B cell (primary cell): ENCODE measurements around the gene STAMBP. TPM values are rescaled to one million over a fixed set of nuclear protein-coding genes. Genes with fewer than 3 reads are reported as not detected.

Experiments
- ATAC-seq: fragments of 200-7000 bp; cut with Tn5 transposase; one replicate; pipeline ENCODE4 v1.10.0; 2021; ENCODE audit warnings: low read depth, mild to moderate bottlenecking, moderate number of reproducible peaks, moderate library complexity
- CTCF ChIA-PET: fragments of 350-600 bp; sonication (Branson Sonifier 250); formaldehyde crosslinking; loops from one replicate; lab custom pipeline; 2021; ENCODE audit warnings: antibody characterized with exemption, inconsistent platforms; lab: Charles Lee
- POLR2A ChIA-PET: fragments of 350-600 bp; sonication (Branson Sonifier 250); formaldehyde crosslinking; loops from one replicate; lab custom pipeline; 2021; ENCODE audit warnings: antibody characterized with exemption; lab: Charles Lee
- DNase-seq: peaks from one replicate; pipeline ENCODE4 v3.0.0; 2013
- H2AFZ ChIP-seq: 2 replicates; pipeline ENCODE4 v1.6.1; 2012; ENCODE audit warnings: mild to moderate bottlenecking, low read depth, low read length; ENCODE audit not compliant: insufficient read depth, poor library complexity, severe bottlenecking
- H3K27ac ChIP-seq, 2 donors: 1 replicate in 1 of 2; 2 replicates in 1 of 2; pipeline ENCODE4 v1.5.1; 2012 to 2013; ENCODE audit warnings: low read length in 2 of 2, mild to moderate bottlenecking in 2 of 2, moderate library complexity in 1 of 2
- H3K27me3 ChIP-seq, 4 experiments: fragments of 200-600 bp in 1 of 4; sonication (generic) in 1 of 4; replicated peaks in 1 of 4; 1 replicate in 2 of 4; 2 replicates in 2 of 4; pipeline versions ENCODE4 v1.6.1 to v1.7.0; 2013 to 2016; ENCODE audit warnings: low read length in 3 of 4, mild to moderate bottlenecking in 2 of 4, mixed read lengths in 1 of 4, moderate library complexity in 1 of 4; ENCODE audit not compliant: insufficient read depth in 4 of 4, control insufficient read depth in 3 of 4; ENCODE audit errors: control extremely low read depth in 1 of 4
- H3K36me3 ChIP-seq, 2 experiments: replicated peaks in 1 of 2; 1 replicate in 1 of 2; 2 replicates in 1 of 2; pipeline versions ENCODE4 v1.6.1 to v1.7.1; 2013; ENCODE audit warnings: low read length in 1 of 2; ENCODE audit not compliant: insufficient read depth in 2 of 2, control insufficient read depth in 1 of 2; ENCODE audit errors: control extremely low read depth in 1 of 2, extremely low read depth in 1 of 2
- H3K4me1 ChIP-seq, 2 donors: fragments of 200-600 bp in 1 of 2; sonication (generic) in 1 of 2; 1 replicate in 1 of 2; 2 replicates in 1 of 2; pipeline versions ENCODE4 v1.5.1 to v1.6.1; 2013 to 2017; ENCODE audit warnings: low read length in 2 of 2; ENCODE audit not compliant: control insufficient read depth in 2 of 2, insufficient read depth in 2 of 2
- H3K4me2 ChIP-seq: replicated peaks from 2 replicates; pipeline ENCODE3; 2012; ENCODE audit warnings: mild to moderate bottlenecking, low read depth, low read length; ENCODE audit not compliant: poor library complexity, severe bottlenecking
- H3K4me3 ChIP-seq, 5 experiments: fragments of 200-600 bp in 1 of 5; sonication (generic) in 1 of 5; 1 replicate in 3 of 5; 2 replicates in 2 of 5; pipeline versions ENCODE4 v1.5.1 to v1.7.0; 2011 to 2016; ENCODE audit warnings: low read length in 4 of 5, mild to moderate bottlenecking in 4 of 5, low read depth in 2 of 5, control low read depth in 1 of 5, moderate library complexity in 1 of 5; ENCODE audit not compliant: insufficient read depth in 1 of 5; ENCODE audit errors: control extremely low read depth in 1 of 5, extremely low read depth in 1 of 5
- H3K79me2 ChIP-seq: fragments of 200-600 bp; sonication (generic); one replicate; pipeline ENCODE4 v1.6.0; 2016; ENCODE audit warnings: low read length; ENCODE audit not compliant: control insufficient read depth, insufficient read depth
- H3K9ac ChIP-seq: fragments of 200-600 bp; sonication (generic); 2 replicates; pipeline ENCODE4 v1.6.1; 2017; ENCODE audit warnings: mild to moderate bottlenecking, low read length, moderate library complexity
- H3K9me3 ChIP-seq, 3 donors: one replicate each; pipeline versions ENCODE4 v1.6.1 to v1.7.1; 2013; ENCODE audit warnings: low read length in 2 of 3; ENCODE audit not compliant: control insufficient read depth in 2 of 3, insufficient read depth in 1 of 3; ENCODE audit errors: control extremely low read depth in 1 of 3
- H4K20me1 ChIP-seq: 2 replicates; pipeline ENCODE4 v1.6.0; 2012; ENCODE audit warnings: mild to moderate bottlenecking, low read length; ENCODE audit not compliant: insufficient read depth, control insufficient read depth, poor library complexity, severe bottlenecking
- H3K27ac Mint-ChIP-seq: one replicate; pipeline ENCODE4 v1.8.0; 2021; ENCODE audit warnings: mixed read lengths
- H3K27me3 Mint-ChIP-seq: one replicate; pipeline ENCODE4 v1.8.0; 2021; ENCODE audit warnings: mixed read lengths
- H3K4me1 Mint-ChIP-seq: one replicate; pipeline ENCODE4 v1.8.0; 2021; ENCODE audit warnings: mixed read lengths
- H3K4me3 Mint-ChIP-seq: one replicate; pipeline ENCODE4 v1.8.0; 2021; ENCODE audit warnings: mixed read lengths
- H3K9me3 Mint-ChIP-seq: one replicate; pipeline ENCODE4 v1.8.0; 2022; ENCODE audit warnings: mixed read lengths; ENCODE audit not compliant: insufficient read depth
- CTCF ChIP-seq: fragments of 200-600 bp; IDR thresholded peaks from one replicate; pipeline ENCODE4 v1.8.0; 2022; ENCODE audit warnings: antibody characterized with exemption, mild to moderate bottlenecking
- EZH2 ChIP-seq: IDR thresholded peaks from 2 replicates; pipeline ENCODE4 v1.6.1; 2012; ENCODE audit warnings: borderline replicate concordance, low read depth, mild to moderate bottlenecking, moderate library complexity, low read length; ENCODE audit not compliant: insufficient read depth, poor library complexity, severe bottlenecking
- WGBS: methylation state at CpG from one replicate; pipeline ENCODE4 v1.1.5; 2013; ENCODE audit warnings: missing lambda C conversion rate; ENCODE audit not compliant: insufficient coverage; 5-methylcytosine and 5-hydroxymethylcytosine counted together
- intact Hi-C: fragments of 100-400 bp; cut with micrococcal nuclease; formaldehyde crosslinking; loops from one replicate; pipeline ENCODE4 v1.10.0; 2022
- polyA minus RNA-seq: library from RNA; depleted of rRNA, polyadenylated mRNA; stranded (reverse); fragments of >200 nt; gene quantifications from 2 replicates; pipeline ENCODE4 v1.2.3, GENCODE V29; 2012
- polyA plus RNA-seq: library from polyadenylated mRNA; depleted of rRNA; stranded (reverse); fragments of >200 nt; gene quantifications from 2 replicates; pipeline ENCODE4 v1.2.3, GENCODE V29; 2012
- total RNA-seq, 2 donors: library from RNA; stranded (reverse); fragments of 120-200 nt in 1 of 2; gene quantifications; 1 replicate in 1 of 2; 2 replicates in 1 of 2; pipeline versions ENCODE4 v1.2.3 to v1.2.4, GENCODE V29; 2013 to 2022

STAMBP gene
- total RNA-seq (32.5 and 35.8 TPM in 2 replicates), polyA plus RNA-seq (21.8 and 22.6 TPM in 2 replicates), polyA minus RNA-seq (17.9 and 20.5 TPM in 2 replicates)
- total RNA-seq (2013): 43.5 TPM

DNA sequence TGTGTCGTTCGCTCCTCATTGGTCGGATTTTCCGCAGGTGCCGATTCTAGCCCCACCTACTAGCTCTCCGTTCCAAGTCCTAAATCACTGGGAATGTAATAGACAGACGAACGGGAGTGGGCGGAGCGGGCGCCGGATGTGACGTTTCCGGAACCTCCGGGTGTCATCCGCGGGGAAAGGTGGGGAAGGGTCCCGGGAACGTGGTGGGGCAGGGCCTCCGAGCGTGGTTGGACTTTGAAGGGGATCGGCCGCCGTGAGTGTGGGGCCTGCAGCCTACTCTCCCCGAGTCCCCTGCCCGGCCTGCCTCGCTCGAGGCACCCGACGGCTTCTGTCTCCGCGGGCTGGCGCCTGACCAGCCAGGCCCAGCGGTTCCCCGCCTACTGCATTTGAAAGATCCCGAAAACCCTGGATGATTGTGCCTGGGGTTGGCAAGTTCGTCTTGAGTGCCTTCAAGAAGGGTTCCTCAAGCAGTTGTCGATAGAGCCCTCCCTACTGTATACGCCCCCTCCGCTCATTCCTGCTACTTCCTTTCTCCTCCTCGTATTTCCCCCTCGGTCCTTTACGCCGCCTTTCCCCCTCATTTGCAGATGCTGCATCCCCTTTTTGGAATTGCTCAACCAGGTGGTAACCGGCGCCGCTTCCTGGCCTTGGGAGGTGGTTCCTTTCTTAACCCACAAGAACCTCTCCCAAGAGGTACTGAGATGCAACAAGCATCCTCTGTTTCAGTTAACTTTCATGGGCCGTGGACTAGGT is at the start of gene STAMBP:
TSS of gene STAMBP (plus strand) at position 144 of the 753 bp plus-strand sequence. CDS start 1,896 bp downstream, outside the sequence.
- CTCF ChIA-PET: interaction anchor here (0.6 to 9.1 kb wide), 18 partner anchors 13 to 760 kb away, joined by 3 to 191 read pairs (median 4); partner anchors contain the start of genes BOLA3, DUSP11, INO80B and MTHFD2
- DNase-seq: peak; percentile 94
- Mint-ChIP-seq H3K4me1 (peaks cover 40% of the 10 kb centered on the region), H3K9me3 (peaks cover 5% of the 10 kb centered on the region), H3K4me3 (peak within 1 kb of the TSS; percentile 95), H3K27me3 (no peaks in the 10 kb centered on the region), H3K27ac (peak within 1 kb of the TSS; percentile 96)
- Histone ChIP-seq H3K36me3 (peaks cover 6 to 13% of the 10 kb centered on the region in 2 experiments), H3K4me2 (peak within 1 kb of the TSS; percentile 70), H3K27me3 (no peaks in the 10 kb centered on the region), H3K4me3 (peak within 1 kb of the TSS; percentile 69 to 92 (median 78)), H3K9ac (peak within 1 kb of the TSS; percentile 89), H3K4me1 (peaks cover 19% of the 10 kb centered on the region in 2 donors), H3K27ac (peak within 1 kb of the TSS; percentile 78 to 91), H3K79me2 (peaks cover 20% of the 10 kb centered on the region), H3K9me3 (no peaks in the 10 kb centered on the region), H4K20me1 (no peaks in the 10 kb centered on the region), H2AFZ (peak within 1 kb of the TSS; percentile 92)
- TF ChIP-seq CTCF (no peak), EZH2 (no peak)
- intact Hi-C loops: loop anchor here (1.0 kb wide), 7 partner anchors 49 to 563 kb away; partner anchors contain the start of genes DGUOK, DUSP11 and TPRKB
- peak; percentile 94 for ATAC-seq
- under 1% methylated on average over 44 of the region's 48 CpGs for WGBS
- POLR2A ChIA-PET: interaction anchor here (0.5 to 1.1 kb wide), 4 partner anchors 141 to 689 kb away, joined by 3 to 8 read pairs (median 5); no protein-coding TSS in a partner anchor
